ENCODE results near the gene PCBP3. TPM values are rescaled to one million over a fixed set of nuclear protein-coding genes. Genes with fewer than 3 reads are reported as not detected.
"Not testable (repeated sequence)": the region's sequence is repeated elsewhere in the genome, so short reads cannot be mapped to it uniquely, and the experiment has no call there.

Gene PCBP3
- total and polyA plus RNA-seq, 3 experiments from 2014 or later, result 0.31 to 0.38 (median 0.35) TPM

DNA sequence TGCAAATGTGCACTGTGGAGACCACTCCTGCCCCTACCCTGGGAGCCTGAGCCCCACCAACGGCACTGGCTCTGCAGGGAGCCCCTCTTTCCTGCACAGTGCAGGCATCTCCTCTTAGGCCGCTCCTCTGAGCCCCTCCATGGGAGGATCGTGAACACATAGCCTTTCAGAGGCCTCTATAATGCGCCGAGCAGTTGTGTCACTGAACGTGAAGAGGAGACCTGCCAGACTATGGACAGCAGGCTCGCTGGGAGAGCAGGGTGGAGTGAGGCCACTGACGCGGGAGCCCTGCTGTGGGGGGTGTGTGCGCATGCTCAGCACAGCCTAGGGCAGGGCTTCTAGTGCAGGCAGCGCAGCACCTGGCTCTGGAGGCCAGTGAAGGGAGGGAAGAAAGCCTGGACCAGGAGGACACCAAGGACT, 186.7 kb downstream of the PCBP3 start:
- POLR2A ChIA-PET, result no interaction called here
- Mint-ChIP-seq H3K27ac (no peak overlapping the region), H3K9me3 (no peaks in the 10 kb centered on the region), H3K4me1 (peaks cover 8 to 11% (median 9%) of the 10 kb centered on the region in 3 donors), H3K36me3 (no peaks in the 10 kb centered on the region), H3K27me3 (peaks cover 3 to 4% of the 10 kb centered on the region in 2 donors), H3K4me3 (no peak overlapping the region)
- H3K9me3 ChIP-seq (ENCODE audit: low read length), result no peaks in the 10 kb centered on the region
- no peak for DNase-seq
- no peak overlapping the region for H3K4me3 ChIP-seq (ENCODE audit: low read length)
- peaks cover 9% of the 10 kb centered on the region for H3K4me1 ChIP-seq (ENCODE audit: insufficient read depth, low read length)
- no peaks in the 10 kb centered on the region for H3K27me3 ChIP-seq (ENCODE audit: insufficient read depth, low read length, poor library complexity, severe bottlenecking)
- no peak overlapping the region for H3K27ac ChIP-seq (ENCODE audit: low read depth, low read length)
- CTCF ChIA-PET, result no interaction called here
- H3K36me3 ChIP-seq (ENCODE audit: insufficient read depth, low read length), result no peaks in the 10 kb centered on the region

DNA sequence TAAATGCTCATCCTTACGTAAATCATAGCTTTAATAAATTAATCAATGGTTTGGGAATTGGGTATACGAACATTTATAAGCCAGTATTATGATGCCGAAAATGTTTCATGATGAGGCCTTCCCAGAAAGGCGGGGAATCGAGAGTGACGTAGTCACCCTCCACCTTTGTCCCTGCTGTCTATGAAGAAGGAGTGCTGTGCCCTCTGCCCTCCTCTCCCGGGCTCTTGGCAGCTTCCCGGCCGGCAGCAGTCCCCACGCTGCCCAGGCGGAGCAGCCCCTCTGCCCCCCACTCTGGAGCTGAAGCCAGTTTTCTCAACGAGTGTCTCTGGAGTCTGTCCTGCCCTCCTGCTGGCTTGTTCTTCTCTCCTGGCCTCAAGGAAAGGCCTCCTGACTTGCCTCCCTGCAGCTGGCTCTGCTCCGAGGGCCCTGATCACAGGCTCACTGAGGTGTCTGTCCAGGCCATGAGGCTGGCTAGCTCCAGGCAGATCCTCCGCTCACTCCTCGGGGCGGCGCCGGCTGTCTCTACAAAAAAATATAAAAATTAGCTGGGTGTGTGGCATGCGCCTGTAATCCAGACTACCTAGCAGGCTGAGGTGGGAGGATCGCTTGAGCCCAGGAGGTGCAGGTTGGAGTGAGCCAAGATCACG, 187.3 kb downstream of the PCBP3 start:
- Histone ChIP-seq H3K27ac (ENCODE audit: low read depth, low read length) (no peak overlapping the region), H3K27me3 (ENCODE audit: insufficient read depth, low read length, poor library complexity, severe bottlenecking) (no peaks in the 10 kb centered on the region), H3K4me1 (ENCODE audit: insufficient read depth, low read length) (peaks cover 9% of the 10 kb centered on the region), H3K9me3 (ENCODE audit: low read length) (no peaks in the 10 kb centered on the region), H3K4me3 (ENCODE audit: low read length) (no peak overlapping the region), H3K36me3 (ENCODE audit: insufficient read depth, low read length) (no peaks in the 10 kb centered on the region)
- H3K4me3 Mint-ChIP-seq, result no peak overlapping the region
- ChIA-PET POLR2A (no interaction called here), CTCF (no interaction called here)
- no peak overlapping the region for H3K27ac Mint-ChIP-seq
- no peaks in the 10 kb centered on the region for H3K36me3 Mint-ChIP-seq
- H3K27me3 Mint-ChIP-seq, result peaks cover 0 to 4% of the 10 kb centered on the region in 2 donors
- DNase-seq, result no peak
- H3K4me1 Mint-ChIP-seq, result peaks cover 8 to 11% (median 9%) of the 10 kb centered on the region in 3 donors
- H3K9me3 Mint-ChIP-seq, result no peaks in the 10 kb centered on the region

DNA sequence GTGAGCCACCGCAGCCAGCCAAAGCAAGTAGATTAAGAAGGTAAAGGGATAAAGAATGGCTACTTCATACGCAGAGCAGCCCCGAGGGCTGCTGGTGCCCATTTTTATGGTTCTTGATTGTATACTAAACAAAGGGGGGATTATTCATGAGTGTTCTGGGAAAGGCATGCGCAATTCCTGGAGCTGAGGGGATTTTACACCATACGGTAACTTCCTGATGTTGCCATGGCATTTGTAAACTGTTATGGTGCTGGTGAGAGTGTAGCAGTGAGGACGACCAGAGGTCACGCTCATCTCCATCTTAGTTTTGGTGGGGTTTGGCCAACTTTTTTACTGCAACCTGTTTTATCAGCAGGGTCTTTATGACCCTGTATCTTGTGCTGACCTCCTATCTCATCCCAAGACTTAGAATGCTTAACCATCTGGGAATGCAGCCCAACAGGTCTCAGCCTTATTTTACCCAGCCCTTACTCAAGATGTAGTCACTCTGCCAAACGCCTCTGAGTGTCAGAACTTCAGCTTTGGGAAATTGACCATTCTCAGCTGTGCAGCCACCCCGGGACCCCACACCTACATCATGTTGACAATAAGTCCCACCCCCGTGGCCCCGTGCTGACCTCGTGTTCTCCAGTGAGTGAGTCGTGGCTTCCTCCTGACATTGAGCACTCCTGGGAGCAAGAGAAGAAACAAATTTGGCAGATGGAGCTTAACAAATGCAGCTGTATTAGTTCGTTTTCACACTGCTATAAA, 188.6 kb downstream of the PCBP3 start:
- Mint-ChIP-seq H3K27me3 (peaks cover 0 to 4% of the 10 kb centered on the region in 2 donors), H3K27ac (no peak overlapping the region), H3K4me3 (peak overlapping the region in 1 of 7 donors; percentile 56), H3K9me3 (no peaks in the 10 kb centered on the region), H3K4me1 (peaks cover 7 to 9% (median 7%) of the 10 kb centered on the region in 3 donors), H3K36me3 (no peaks in the 10 kb centered on the region)
- Histone ChIP-seq H3K27me3 (ENCODE audit: insufficient read depth, low read length, poor library complexity, severe bottlenecking) (no peaks in the 10 kb centered on the region), H3K36me3 (ENCODE audit: insufficient read depth, low read length) (no peaks in the 10 kb centered on the region), H3K9me3 (ENCODE audit: low read length) (no peaks in the 10 kb centered on the region), H3K27ac (ENCODE audit: low read depth, low read length) (no peak overlapping the region), H3K4me1 (ENCODE audit: insufficient read depth, low read length) (peaks cover 9% of the 10 kb centered on the region), H3K4me3 (ENCODE audit: low read length) (no peak overlapping the region)
- ChIA-PET CTCF (no interaction called here), POLR2A (no interaction called here)
- no peak for DNase-seq

DNA sequence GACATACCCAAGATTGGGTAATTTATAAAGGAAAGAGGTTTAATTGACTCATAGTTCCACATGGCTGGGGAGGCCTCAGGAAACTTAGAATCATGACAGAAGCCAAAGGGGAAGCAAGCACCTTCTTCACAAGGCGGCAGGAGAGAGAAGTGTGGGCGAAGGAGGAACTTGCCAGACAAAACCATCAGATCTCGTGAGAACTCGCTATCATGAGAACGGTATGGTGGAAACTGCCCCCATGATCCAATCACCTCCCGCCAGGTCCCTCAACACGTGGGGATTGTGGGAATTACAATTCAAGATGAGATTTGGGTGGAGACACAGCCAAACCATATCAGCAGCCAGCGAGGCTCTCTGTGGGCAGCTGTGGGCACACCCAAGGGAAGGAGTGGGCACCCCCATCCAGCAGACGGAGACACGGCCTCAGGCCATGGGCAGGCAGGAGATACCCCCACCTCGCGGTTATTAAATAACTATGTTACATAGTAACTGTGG, 189.3 kb downstream of the PCBP3 start:
- H3K36me3 ChIP-seq (ENCODE audit: insufficient read depth, low read length); H3K9me3 Mint-ChIP-seq; H3K27me3 Mint-ChIP-seq; CTCF ChIA-PET; H3K27me3 ChIP-seq (ENCODE audit: insufficient read depth, low read length, poor library complexity, severe bottlenecking); H3K4me3 Mint-ChIP-seq; H3K9me3 ChIP-seq (ENCODE audit: low read length); H3K36me3 Mint-ChIP-seq; H3K27ac Mint-ChIP-seq; POLR2A ChIA-PET; H3K4me1 ChIP-seq (ENCODE audit: insufficient read depth, low read length); H3K4me3 ChIP-seq (ENCODE audit: low read length); H3K27ac ChIP-seq (ENCODE audit: low read depth, low read length); DNase-seq; H3K4me1 Mint-ChIP-seq: not testable (repeated sequence)

GRCh38 chr21:45833414-45833813, 189.9 kb downstream of the PCBP3 start:
- Mint-ChIP-seq H3K4me1 (no peaks in the 10 kb centered on the region), H3K27ac (no peak overlapping the region), H3K9me3 (no peaks in the 10 kb centered on the region), H3K4me3 (no peak overlapping the region), H3K27me3 (peaks cover 0 to 2% of the 10 kb centered on the region in 2 donors), H3K36me3 (no peaks in the 10 kb centered on the region)
- ChIA-PET POLR2A (no interaction called here), CTCF (no interaction called here)
- H3K4me1 ChIP-seq (ENCODE audit: insufficient read depth, low read length), result no peaks in the 10 kb centered on the region
- H3K27ac ChIP-seq (ENCODE audit: low read depth, low read length), result no peak overlapping the region
- H3K36me3 ChIP-seq (ENCODE audit: insufficient read depth, low read length), result no peaks in the 10 kb centered on the region
- no peak for DNase-seq
- no peak overlapping the region for H3K4me3 ChIP-seq (ENCODE audit: low read length)
- H3K9me3 ChIP-seq (ENCODE audit: low read length), result no peaks in the 10 kb centered on the region
- no peaks in the 10 kb centered on the region for H3K27me3 ChIP-seq (ENCODE audit: insufficient read depth, low read length, poor library complexity, severe bottlenecking)

GRCh38 chr21:45834026-45834715, 190.6 kb downstream of the PCBP3 start:
- no peaks in the 10 kb centered on the region for H3K4me1 ChIP-seq (ENCODE audit: insufficient read depth, low read length)
- ChIA-PET POLR2A (no interaction called here), CTCF (no interaction called here)
- no peaks in the 10 kb centered on the region for H3K36me3 Mint-ChIP-seq
- no peak overlapping the region for H3K27ac ChIP-seq (ENCODE audit: low read depth, low read length)
- H3K4me1 Mint-ChIP-seq, result no peaks in the 10 kb centered on the region
- H3K9me3 ChIP-seq (ENCODE audit: low read length), result no peaks in the 10 kb centered on the region
- no peaks in the 10 kb centered on the region for H3K27me3 ChIP-seq (ENCODE audit: insufficient read depth, low read length, poor library complexity, severe bottlenecking)
- peak overlapping the region in 1 of 8 donors; percentile 36 for H3K27ac Mint-ChIP-seq
- DNase-seq, result no peak
- H3K9me3 Mint-ChIP-seq, result no peaks in the 10 kb centered on the region
- H3K36me3 ChIP-seq (ENCODE audit: insufficient read depth, low read length), result no peaks in the 10 kb centered on the region
- H3K4me3 Mint-ChIP-seq, result no peak overlapping the region
- H3K27me3 Mint-ChIP-seq, result peaks cover 0 to 2% of the 10 kb centered on the region in 2 donors
- no peak overlapping the region for H3K4me3 ChIP-seq (ENCODE audit: low read length)

- ChIA-PET POLR2A (no interaction called here), CTCF (no interaction called here)
- Histone ChIP-seq H3K27me3 (ENCODE audit: insufficient read depth, low read length, poor library complexity, severe bottlenecking) (no peaks in the 10 kb centered on the region), H3K4me1 (ENCODE audit: insufficient read depth, low read length) (no peaks in the 10 kb centered on the region), H3K9me3 (ENCODE audit: low read length) (no peaks in the 10 kb centered on the region), H3K36me3 (ENCODE audit: insufficient read depth, low read length) (no peaks in the 10 kb centered on the region), H3K27ac (ENCODE audit: low read depth, low read length) (no peak overlapping the region), H3K4me3 (ENCODE audit: low read length) (no peak overlapping the region)
- Mint-ChIP-seq H3K4me1 (no peaks in the 10 kb centered on the region), H3K27me3 (peaks cover 0 to 2% of the 10 kb centered on the region in 2 donors), H3K36me3 (no peaks in the 10 kb centered on the region), H3K4me3 (no peak overlapping the region), H3K9me3 (no peaks in the 10 kb centered on the region), H3K27ac (no peak overlapping the region)
- DNase-seq, result no peak
Measured at GRCh38 chr21:45834821-45835293, 191.3 kb downstream of the PCBP3 start.
